ENCODE measurements around the gene OLFM4. TPM values are rescaled to one million over a fixed set of nuclear protein-coding genes. Genes with fewer than 3 reads are reported as not detected.

Gene OLFM4, protein sequence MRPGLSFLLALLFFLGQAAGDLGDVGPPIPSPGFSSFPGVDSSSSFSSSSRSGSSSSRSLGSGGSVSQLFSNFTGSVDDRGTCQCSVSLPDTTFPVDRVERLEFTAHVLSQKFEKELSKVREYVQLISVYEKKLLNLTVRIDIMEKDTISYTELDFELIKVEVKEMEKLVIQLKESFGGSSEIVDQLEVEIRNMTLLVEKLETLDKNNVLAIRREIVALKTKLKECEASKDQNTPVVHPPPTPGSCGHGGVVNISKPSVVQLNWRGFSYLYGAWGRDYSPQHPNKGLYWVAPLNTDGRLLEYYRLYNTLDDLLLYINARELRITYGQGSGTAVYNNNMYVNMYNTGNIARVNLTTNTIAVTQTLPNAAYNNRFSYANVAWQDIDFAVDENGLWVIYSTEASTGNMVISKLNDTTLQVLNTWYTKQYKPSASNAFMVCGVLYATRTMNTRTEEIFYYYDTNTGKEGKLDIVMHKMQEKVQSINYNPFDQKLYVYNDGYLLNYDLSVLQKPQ
- not detected in 3 replicates for polyA plus RNA-seq
- not detected for polyA plus RNA-seq (2011; ENCODE audit: low read depth)
- polyA plus RNA-seq (2011; cell fraction: cytosol; rRNA removed) = not detected in 2 replicates
- not detected in 2 replicates for polyA plus RNA-seq (2011; cell fraction: nucleus; rRNA removed)
- polyA plus RNA-seq (2012; ENCODE audit: low replicate concordance) = not detected in 2 replicates
- not detected in 3 replicates for polyA minus RNA-seq
- polyA minus RNA-seq (2011; cell fraction: cytosol; rRNA and poly(A)+ RNA removed) = not detected
- polyA minus RNA-seq (2011; cell fraction: nucleus; rRNA and poly(A)+ RNA removed) = not detected in 2 replicates

DNA sequence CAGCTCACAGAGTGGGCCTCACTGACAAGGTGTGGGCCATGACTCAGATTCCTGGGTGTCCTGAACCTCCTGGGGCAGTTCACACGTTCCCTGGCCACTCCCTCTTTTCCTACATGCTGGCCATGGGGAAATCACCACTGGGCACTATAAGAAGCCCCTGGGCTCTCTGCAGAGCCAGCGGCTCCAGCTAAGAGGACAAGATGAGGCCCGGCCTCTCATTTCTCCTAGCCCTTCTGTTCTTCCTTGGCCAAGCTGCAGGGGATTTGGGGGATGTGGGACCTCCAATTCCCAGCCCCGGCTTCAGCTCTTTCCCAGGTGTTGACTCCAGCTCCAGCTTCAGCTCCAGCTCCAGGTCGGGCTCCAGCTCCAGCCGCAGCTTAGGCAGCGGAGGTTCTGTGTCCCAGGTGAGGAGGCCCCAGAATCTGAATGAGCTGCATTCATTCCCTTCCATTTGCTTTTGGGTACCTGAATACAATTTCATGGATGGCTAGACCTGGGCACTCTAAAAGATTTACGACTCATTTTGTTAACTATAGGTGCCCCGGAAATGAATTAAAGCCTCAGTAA, at the start of gene OLFM4:
Gene OLFM4, plus strand, starts transcription at position 177 of the 567 bp plus-strand sequence. Its CDS starts 24 bp downstream, at position 201.
- Histone ChIP-seq H3K4me3 (ENCODE audit: control insufficient read depth in 2 of 3, extremely low read depth in 1 of 3, insufficient read depth in 2 of 3, low read depth in 1 of 3, low read length in 3 of 3) (no peak within 1 kb of the TSS), H3K9me1 (ENCODE audit: control insufficient read depth, extremely low read depth, insufficient read depth, low read length) (no peaks in the 10 kb centered on the region), H3K4me2 (ENCODE audit: control insufficient read depth, extremely low read depth, insufficient read depth, low read depth, low read length) (no peak within 1 kb of the TSS), H3K27ac (ENCODE audit: control insufficient read depth, insufficient read depth, low read length) (no peak within 1 kb of the TSS), H3K4me1 (ENCODE audit: control insufficient read depth, extremely low read depth, insufficient read depth, low read length) (no peaks in the 10 kb centered on the region), H3K79me2 (ENCODE audit: control insufficient read depth, insufficient read depth, low read length) (no peaks in the 10 kb centered on the region), H3K9ac (ENCODE audit: control insufficient read depth, extremely low read depth, insufficient read depth, low read length) (no peak within 1 kb of the TSS), H4K20me1 (ENCODE audit: control insufficient read depth, extremely low read depth, insufficient read depth, low read length) (no peaks in the 10 kb centered on the region), H3K9me3 (ENCODE audit: control insufficient read depth, low read depth, low read length) (no peaks in the 10 kb centered on the region), H3K27me3 (ENCODE audit: control insufficient read depth, extremely low read depth, insufficient read depth, low read length) (no peaks in the 10 kb centered on the region), H2AFZ (ENCODE audit: control insufficient read depth, low read length) (no peak within 1 kb of the TSS), H3K36me3 (ENCODE audit: control insufficient read depth in 2 of 2, extremely low read depth in 1 of 2, insufficient read depth in 2 of 2, low read length in 2 of 2) (no peaks in the 10 kb centered on the region)
- DNase-seq (ENCODE audit: low read depth, low spot score) (no peak), FAIRE-seq (no peak)
- dilution Hi-C loops (cut with MboI; ENCODE audit: extremely low pct_ligation_motif_present, low sequenced_read_pairs) = no loop called here
- TF ChIP-seq EZH2 (IDR thresholded peaks at IDR 0.05; ENCODE audit: low read length) (no peak), CTCF (optimal IDR thresholded peaks at IDR 0.05 in 1 of 3, IDR thresholded peaks at IDR 0.05 in 1 of 3, conservative IDR thresholded peaks at IDR 0.05 in 1 of 3; ENCODE audit: extremely low read depth in 1 of 3, insufficient read depth in 2 of 3, low read length in 3 of 3) (no peak)

DNA sequence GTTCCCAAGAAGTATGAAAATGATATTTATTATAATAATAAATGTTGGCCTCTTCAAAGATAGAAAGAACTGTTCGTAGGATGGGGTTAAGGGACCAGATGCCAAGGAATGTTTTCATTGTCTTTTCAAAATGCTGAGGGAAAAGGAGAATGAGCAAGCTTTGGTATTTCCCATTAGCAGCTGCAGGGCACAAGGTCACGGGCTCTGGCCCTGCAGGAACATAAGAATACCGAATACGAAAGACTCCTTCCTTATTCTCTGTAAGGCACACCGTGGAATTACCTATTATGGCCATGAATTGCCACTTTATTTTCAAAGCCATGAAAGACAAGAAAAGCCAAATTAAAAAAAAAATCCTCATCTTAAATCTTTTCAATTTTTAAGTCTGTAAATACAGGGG, 49.6 kb upstream of the OLFM4 start:
- no peak overlapping the region for H2AFZ ChIP-seq (ENCODE audit: control insufficient read depth, low read length)
- no peak for DNase-seq (ENCODE audit: low read depth, low spot score)
- H3K79me2 ChIP-seq (ENCODE audit: control insufficient read depth, insufficient read depth, low read length) = no peaks in the 10 kb centered on the region
- no peak overlapping the region for H3K9ac ChIP-seq (ENCODE audit: control insufficient read depth, extremely low read depth, insufficient read depth, low read length)
- no peaks in the 10 kb centered on the region for H3K27me3 ChIP-seq (ENCODE audit: control insufficient read depth, extremely low read depth, insufficient read depth, low read length)
- dilution Hi-C loops (cut with MboI; ENCODE audit: extremely low pct_ligation_motif_present, low sequenced_read_pairs) = no loop called here
- no peak for FAIRE-seq
- H3K4me1 ChIP-seq (ENCODE audit: control insufficient read depth, extremely low read depth, insufficient read depth, low read length) = no peaks in the 10 kb centered on the region
- H3K4me2 ChIP-seq (ENCODE audit: control insufficient read depth, extremely low read depth, insufficient read depth, low read depth, low read length) = no peak overlapping the region
- H3K27ac ChIP-seq (ENCODE audit: control insufficient read depth, insufficient read depth, low read length) = no peak overlapping the region
- no peak overlapping the region for H3K4me3 ChIP-seq (ENCODE audit: control insufficient read depth in 2 of 3, extremely low read depth in 1 of 3, insufficient read depth in 2 of 3, low read depth in 1 of 3, low read length in 3 of 3)
- TF ChIP-seq CTCF (optimal IDR thresholded peaks at IDR 0.05 in 1 of 3, IDR thresholded peaks at IDR 0.05 in 1 of 3, conservative IDR thresholded peaks at IDR 0.05 in 1 of 3; ENCODE audit: extremely low read depth in 1 of 3, insufficient read depth in 2 of 3, low read length in 3 of 3) (no peak), EZH2 (IDR thresholded peaks at IDR 0.05; ENCODE audit: low read length) (no peak)
- no peaks in the 10 kb centered on the region for H3K36me3 ChIP-seq (ENCODE audit: control insufficient read depth in 2 of 2, extremely low read depth in 1 of 2, insufficient read depth in 2 of 2, low read length in 2 of 2)
- H3K9me1 ChIP-seq (ENCODE audit: control insufficient read depth, extremely low read depth, insufficient read depth, low read length) = no peaks in the 10 kb centered on the region
- H3K9me3 ChIP-seq (ENCODE audit: control insufficient read depth, low read depth, low read length) = no peaks in the 10 kb centered on the region
- no peaks in the 10 kb centered on the region for H4K20me1 ChIP-seq (ENCODE audit: control insufficient read depth, extremely low read depth, insufficient read depth, low read length)
